Measurements from ENCODE around the gene STARD8. TPM values are rescaled to one million over a fixed set of nuclear protein-coding genes. Genes with fewer than 3 reads are reported as not detected.
"Not testable (repeated sequence)": the region's sequence is repeated elsewhere in the genome, so short reads cannot be mapped to it uniquely, and the experiment has no call there.

The STARD8 gene, protein sequence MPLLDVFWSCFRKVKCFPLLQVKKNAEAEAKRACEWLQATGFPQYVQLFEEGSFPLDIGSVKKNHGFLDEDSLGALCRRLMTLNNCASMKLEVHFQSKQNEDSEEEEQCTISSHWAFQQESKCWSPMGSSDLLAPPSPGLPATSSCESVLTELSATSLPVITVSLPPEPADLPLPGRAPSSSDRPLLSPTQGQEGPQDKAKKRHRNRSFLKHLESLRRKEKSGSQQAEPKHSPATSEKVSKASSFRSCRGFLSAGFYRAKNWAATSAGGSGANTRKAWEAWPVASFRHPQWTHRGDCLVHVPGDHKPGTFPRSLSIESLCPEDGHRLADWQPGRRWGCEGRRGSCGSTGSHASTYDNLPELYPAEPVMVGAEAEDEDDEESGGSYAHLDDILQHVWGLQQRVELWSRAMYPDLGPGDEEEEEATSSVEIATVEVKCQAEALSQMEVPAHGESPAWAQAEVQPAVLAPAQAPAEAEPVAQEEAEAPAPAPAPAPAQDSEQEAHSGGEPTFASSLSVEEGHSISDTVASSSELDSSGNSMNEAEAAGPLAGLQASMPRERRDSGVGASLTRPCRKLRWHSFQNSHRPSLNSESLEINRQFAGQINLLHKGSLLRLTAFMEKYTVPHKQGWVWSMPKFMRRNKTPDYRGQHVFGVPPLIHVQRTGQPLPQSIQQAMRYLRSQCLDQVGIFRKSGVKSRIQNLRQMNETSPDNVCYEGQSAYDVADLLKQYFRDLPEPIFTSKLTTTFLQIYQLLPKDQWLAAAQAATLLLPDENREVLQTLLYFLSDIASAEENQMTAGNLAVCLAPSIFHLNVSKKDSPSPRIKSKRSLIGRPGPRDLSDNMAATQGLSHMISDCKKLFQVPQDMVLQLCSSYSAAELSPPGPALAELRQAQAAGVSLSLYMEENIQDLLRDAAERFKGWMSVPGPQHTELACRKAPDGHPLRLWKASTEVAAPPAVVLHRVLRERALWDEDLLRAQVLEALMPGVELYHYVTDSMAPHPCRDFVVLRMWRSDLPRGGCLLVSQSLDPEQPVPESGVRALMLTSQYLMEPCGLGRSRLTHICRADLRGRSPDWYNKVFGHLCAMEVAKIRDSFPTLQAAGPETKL
- total RNA-seq: 16.0 TPM

DNA sequence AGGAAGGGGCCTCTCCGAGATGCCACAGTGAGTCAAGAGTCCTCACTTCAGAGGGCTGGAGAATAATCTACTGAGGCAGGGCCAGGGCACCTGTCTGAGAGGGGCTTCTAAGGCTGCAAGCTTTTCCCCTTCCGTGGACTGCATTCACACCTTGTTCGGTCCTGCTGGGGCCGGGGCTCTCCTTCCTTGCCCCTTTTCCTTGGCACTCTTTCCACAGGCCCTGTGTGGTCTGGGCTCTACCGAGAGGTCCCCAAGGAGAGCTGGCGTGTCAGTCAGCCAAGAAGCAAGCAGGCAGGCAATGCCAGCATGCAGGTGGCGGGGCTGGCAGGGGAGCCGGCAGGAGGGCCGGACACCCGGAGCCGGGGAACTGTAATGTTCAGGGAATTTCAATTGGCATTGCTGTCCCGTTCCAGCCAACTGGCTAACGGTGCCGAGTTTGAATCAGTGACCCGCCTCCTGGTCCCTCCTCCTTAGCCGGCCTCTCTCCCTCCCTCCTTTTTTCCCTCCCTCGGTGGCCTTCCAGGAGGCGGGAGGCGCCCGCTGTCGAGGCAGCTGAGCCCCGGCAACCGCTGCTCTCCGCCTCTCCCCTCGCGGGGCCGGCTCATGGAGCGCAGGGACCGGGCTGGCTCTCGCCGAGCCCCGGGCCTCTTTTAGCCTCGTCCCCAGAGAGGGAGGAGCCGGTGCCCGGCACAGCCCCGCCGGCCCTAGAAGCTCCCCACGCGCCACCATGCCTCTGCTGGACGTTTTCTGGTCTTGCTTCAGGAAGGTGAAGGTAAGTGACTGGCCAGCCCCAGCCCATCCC, at the start of gene STARD8:
TSS of gene STARD8 (plus strand) at position 511 of the 802 bp plus-strand sequence. CDS start at position 728, 217 bp downstream.
- H3K9me3 ChIP-seq: no peaks in the 10 kb centered on the region
- no peaks in the 10 kb centered on the region for H3K27me3 ChIP-seq
- TF ChIP-seq, protein P1, sequence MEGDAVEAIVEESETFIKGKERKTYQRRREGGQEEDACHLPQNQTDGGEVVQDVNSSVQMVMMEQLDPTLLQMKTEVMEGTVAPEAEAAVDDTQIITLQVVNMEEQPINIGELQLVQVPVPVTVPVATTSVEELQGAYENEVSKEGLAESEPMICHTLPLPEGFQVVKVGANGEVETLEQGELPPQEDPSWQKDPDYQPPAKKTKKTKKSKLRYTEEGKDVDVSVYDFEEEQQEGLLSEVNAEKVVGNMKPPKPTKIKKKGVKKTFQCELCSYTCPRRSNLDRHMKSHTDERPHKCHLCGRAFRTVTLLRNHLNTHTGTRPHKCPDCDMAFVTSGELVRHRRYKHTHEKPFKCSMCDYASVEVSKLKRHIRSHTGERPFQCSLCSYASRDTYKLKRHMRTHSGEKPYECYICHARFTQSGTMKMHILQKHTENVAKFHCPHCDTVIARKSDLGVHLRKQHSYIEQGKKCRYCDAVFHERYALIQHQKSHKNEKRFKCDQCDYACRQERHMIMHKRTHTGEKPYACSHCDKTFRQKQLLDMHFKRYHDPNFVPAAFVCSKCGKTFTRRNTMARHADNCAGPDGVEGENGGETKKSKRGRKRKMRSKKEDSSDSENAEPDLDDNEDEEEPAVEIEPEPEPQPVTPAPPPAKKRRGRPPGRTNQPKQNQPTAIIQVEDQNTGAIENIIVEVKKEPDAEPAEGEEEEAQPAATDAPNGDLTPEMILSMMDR (IDR thresholded peaks at IDR 0.05): no peak
- peak within 1 kb of the TSS; percentile 37 to 56 for H3K4me3 ChIP-seq
- intact Hi-C loops (cut with DNase I): no loop called here
- H3K4me1 ChIP-seq: no peaks in the 10 kb centered on the region
- peak in 1 of 2 donors; percentile 72 for DNase-seq (ENCODE audit: low spot score in 2 of 2)
- H3K27ac ChIP-seq: no peak within 1 kb of the TSS
- H3K36me3 ChIP-seq: no peaks in the 10 kb centered on the region

DNA sequence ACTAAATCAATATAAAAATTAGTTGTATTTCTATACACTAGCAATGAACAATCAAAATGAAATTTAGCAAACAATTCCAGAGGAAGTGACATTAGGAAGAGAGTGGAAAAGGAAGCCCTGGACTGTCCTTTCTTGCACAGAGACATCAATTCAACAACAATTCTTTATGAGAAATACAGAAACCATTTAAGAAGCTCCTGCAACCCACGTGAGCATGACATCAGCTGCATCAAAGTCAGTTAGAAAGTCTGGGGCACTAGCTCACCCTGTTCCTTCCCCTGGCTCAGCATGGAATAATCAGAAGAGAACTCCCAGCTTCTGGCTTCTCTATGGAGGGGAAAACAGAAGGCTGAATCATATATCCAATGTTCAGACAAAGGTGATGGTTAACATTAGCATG, 48.6 kb upstream of the STARD8 start:
- no peak overlapping the region for H3K27ac ChIP-seq
- intact Hi-C loops (cut with DNase I): no loop called here
- H3K4me1 ChIP-seq: no peaks in the 10 kb centered on the region
- DNase-seq (ENCODE audit: low spot score in 2 of 2): no peak
- peaks cover 0 to 52% of the 10 kb centered on the region in 2 donors for H3K9me3 ChIP-seq
- H3K4me3 ChIP-seq: no peak overlapping the region
- no peaks in the 10 kb centered on the region for H3K36me3 ChIP-seq
- TF ChIP-seq, protein P1 (IDR thresholded peaks at IDR 0.05): no peak
- H3K27me3 ChIP-seq: no peaks in the 10 kb centered on the region

DNA sequence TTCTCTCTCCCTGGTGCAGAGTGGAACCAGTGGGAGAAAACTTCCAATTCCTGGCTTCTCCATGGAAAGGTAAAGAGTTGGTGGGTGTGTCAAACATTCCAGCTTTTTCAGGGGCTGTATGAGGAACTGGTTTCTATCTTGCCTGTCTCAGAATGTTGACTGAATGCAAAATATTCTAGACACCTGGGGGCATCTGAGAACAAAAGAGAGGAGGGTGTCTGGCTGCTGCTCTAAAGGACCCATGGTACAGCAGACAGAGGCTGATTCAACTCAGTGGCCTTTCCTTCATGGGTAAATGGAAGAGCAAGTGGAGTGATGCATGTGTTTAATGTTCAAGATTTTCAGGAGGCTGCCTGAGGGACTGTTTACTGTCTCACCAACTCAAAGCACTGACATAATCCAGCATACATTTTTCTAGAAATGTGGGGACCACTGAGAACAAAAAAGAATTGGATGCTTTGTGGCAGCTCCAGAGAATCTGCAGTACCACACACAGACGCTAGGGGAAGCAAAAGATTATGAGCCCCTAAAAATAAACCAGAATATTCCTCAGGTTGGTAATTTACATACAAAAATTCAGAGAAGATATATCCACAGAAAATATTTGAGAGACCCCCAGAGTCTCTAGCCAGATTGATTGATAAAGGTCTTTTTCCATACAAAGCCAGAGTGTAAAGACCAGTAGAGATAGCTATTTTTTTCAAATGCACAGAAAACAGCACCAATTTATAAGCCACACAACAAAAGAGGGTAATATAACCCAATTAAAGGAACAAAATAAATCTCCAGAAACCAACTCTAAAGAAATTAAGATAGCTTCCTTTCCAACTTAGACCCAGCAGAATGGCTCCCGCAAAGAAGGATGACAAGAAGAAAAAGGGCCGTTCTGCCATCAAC, 48.0 kb upstream of the STARD8 start:
- Histone ChIP-seq H3K27ac (no peak overlapping the region), H3K36me3 (no peaks in the 10 kb centered on the region), H3K4me3 (no peak overlapping the region), H3K4me1 (no peaks in the 10 kb centered on the region), H3K9me3 (peaks cover 0 to 47% of the 10 kb centered on the region in 2 donors), H3K27me3 (no peaks in the 10 kb centered on the region)
- no peak for DNase-seq (ENCODE audit: low spot score in 2 of 2)
- intact Hi-C loops (cut with DNase I): no loop called here
- TF ChIP-seq, protein P1 (IDR thresholded peaks at IDR 0.05): peak in 2 of 3 experiments; percentile 19 to 34

DNA sequence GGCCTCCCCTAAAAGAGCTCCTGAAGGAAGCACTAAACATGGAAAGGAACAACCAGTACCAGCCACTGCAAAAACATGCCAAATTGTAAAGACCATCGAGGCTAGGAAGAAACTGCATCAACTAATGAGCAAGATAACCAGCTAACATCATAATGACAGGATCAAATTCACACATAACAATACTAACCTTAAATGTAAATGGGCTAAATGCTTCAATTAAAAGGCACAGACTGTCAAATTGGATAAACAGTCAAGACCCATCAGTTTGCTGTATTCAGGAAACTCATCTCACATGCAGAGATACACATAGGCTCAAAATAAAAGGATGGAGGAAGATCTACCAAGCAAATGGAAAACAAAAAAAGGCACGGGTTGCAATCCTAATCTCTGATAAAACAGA, 43.2 kb upstream of the STARD8 start:
- intact Hi-C loops (cut with DNase I); H3K4me1 ChIP-seq: not testable (repeated sequence)

DNA sequence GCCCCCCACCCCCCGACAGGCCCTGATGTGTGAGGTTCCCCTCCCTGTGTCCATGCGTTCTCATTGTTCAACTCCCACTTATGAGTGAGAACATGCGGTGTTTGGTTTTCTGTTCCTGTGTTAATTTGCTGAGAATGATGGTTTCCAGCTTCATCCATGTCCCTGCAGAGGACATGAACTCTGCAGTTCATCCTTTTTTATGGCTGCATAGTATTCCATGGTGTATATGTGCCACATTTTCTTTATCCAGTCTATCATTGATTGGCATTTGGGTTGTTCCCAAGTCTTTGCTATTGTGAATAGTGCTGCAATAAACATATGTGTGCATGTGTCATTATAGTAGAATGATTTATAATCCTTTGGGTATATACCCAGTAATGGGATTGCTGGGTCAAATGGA, 32.7 kb upstream of the STARD8 start:
- H3K9me3 ChIP-seq; H3K27me3 ChIP-seq; intact Hi-C loops (cut with DNase I); H3K4me1 ChIP-seq; DNase-seq (ENCODE audit: low spot score in 2 of 2); H3K27ac ChIP-seq; H3K4me3 ChIP-seq; H3K36me3 ChIP-seq: not testable (repeated sequence)

More for the DNA sequence above, 43.2 kb upstream of the STARD8 start:
- not testable (repeated sequence) for DNase-seq (ENCODE audit: low spot score in 2 of 2); H3K27ac ChIP-seq; H3K27me3 ChIP-seq; H3K4me3 ChIP-seq; H3K36me3 ChIP-seq
- H3K9me3 ChIP-seq: peaks cover 3 to 31% of the 10 kb centered on the region in 2 donors
